Measurements from ENCODE around the gene PARD3. TPM values are rescaled to one million over a fixed set of nuclear protein-coding genes. Genes with fewer than 3 reads are reported as not detected.

The PARD3 gene
- total RNA-seq, 1 experiment from 2014 or later, result 46.3 TPM

DNA sequence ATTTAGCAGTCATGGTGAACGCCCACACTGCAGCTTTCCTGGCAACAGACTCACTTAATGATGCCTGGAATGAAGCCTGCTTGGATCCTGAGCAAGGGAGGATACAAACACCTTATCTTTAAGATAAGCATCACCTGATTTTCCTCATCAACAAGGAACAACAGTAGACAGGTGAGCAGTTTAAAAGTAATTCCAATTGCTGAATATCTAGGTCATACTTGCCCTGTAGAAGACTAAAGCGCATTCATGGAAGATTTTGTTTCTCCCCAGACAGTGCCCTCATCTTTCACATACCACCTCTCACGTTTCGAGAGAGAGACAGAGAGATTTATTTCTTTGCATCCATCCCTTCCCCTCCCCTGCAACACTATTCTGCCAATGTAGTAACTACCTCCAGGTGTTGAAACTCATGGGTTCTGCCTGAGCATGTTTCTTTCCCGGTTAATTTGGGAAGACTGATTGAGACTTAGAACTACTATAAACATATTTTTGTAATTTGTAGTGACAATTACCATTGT, 660.7 kb downstream of the PARD3 start:
- Histone ChIP-seq H3K9me3 (ENCODE audit: control insufficient read depth in 1 of 2, insufficient read depth in 1 of 2, low read depth in 1 of 2, low read length in 2 of 2) (no peaks in the 10 kb centered on the region), H3K4me1 (ENCODE audit: control insufficient read depth in 1 of 2, insufficient read depth in 2 of 2, low read length in 2 of 2) (no peaks in the 10 kb centered on the region), H3K9me2 (ENCODE audit: insufficient read depth) (no peaks in the 10 kb centered on the region), H3K36me3 (ENCODE audit: control insufficient read depth in 1 of 2, insufficient read depth in 2 of 2, low read length in 2 of 2) (no peaks in the 10 kb centered on the region), H4K20me1 (ENCODE audit: insufficient read depth) (no peaks in the 10 kb centered on the region), H3K79me2 (ENCODE audit: insufficient read depth, low read length) (no peaks in the 10 kb centered on the region), H3K4me2 (ENCODE audit: low read length) (no peak overlapping the region), H3K27me3 (ENCODE audit: insufficient read depth, low read length) (no peaks in the 10 kb centered on the region), H3K9ac (ENCODE audit: low read length) (no peak overlapping the region), H3K27ac (ENCODE audit: low read depth, low read length) (no peak overlapping the region), H2AFZ (ENCODE audit: low read depth, low read length, poor library complexity, severe bottlenecking) (no peak overlapping the region), H3K4me3 (replicated peaks in 1 of 2; ENCODE audit: low read depth in 1 of 2, low read length in 2 of 2) (no peak overlapping the region)
- no TSS peak for BruUV-seq (replicated peaks)
- intact Hi-C loops (cut with micrococcal nuclease), result no loop called here
- TF ChIP-seq EZH2phosphoT487 (IDR thresholded peaks at IDR 0.05; ENCODE audit: borderline replicate concordance) (no peak), ZFX (IDR thresholded peaks at IDR 0.05) (no peak), FOSL1 (IDR thresholded peaks at IDR 0.05; ENCODE audit: low read depth) (no peak), CBX3 (IDR thresholded peaks at IDR 0.05; ENCODE audit: low read depth) (no peak), EGR1 (IDR thresholded peaks at IDR 0.05; ENCODE audit: low read depth) (no peak), SRF (IDR thresholded peaks at IDR 0.05; ENCODE audit: low read depth) (no peak)
- TF ChIP-seq, protein P1, sequence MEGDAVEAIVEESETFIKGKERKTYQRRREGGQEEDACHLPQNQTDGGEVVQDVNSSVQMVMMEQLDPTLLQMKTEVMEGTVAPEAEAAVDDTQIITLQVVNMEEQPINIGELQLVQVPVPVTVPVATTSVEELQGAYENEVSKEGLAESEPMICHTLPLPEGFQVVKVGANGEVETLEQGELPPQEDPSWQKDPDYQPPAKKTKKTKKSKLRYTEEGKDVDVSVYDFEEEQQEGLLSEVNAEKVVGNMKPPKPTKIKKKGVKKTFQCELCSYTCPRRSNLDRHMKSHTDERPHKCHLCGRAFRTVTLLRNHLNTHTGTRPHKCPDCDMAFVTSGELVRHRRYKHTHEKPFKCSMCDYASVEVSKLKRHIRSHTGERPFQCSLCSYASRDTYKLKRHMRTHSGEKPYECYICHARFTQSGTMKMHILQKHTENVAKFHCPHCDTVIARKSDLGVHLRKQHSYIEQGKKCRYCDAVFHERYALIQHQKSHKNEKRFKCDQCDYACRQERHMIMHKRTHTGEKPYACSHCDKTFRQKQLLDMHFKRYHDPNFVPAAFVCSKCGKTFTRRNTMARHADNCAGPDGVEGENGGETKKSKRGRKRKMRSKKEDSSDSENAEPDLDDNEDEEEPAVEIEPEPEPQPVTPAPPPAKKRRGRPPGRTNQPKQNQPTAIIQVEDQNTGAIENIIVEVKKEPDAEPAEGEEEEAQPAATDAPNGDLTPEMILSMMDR (IDR thresholded peaks at IDR 0.05 in 2 of 3, conservative IDR thresholded peaks at IDR 0.05 in 1 of 3; ENCODE audit: borderline replicate concordance in 1 of 3, insufficient read depth in 1 of 3, low read depth in 2 of 3, low read length in 2 of 3), result no peak
- DNase-seq (ENCODE audit: low read depth, low spot score) (no peak), ATAC-seq (no peak)
- CTCF ChIA-PET, result no interaction called here
- RAD21 ChIA-PET (ENCODE audit: low non-redundant PET in 1 of 2, low total read pairs in 2 of 2, uncharacterized antibody in 2 of 2, unreplicated experiment in 2 of 2), result no interaction called here
- POLR2A ChIA-PET, result no interaction called here

- DNase-seq (ENCODE audit: low read depth, low spot score), result no peak
- Histone ChIP-seq H3K9me3 (ENCODE audit: control insufficient read depth in 1 of 2, insufficient read depth in 1 of 2, low read depth in 1 of 2, low read length in 2 of 2) (no peaks in the 10 kb centered on the region), H2AFZ (ENCODE audit: low read depth, low read length, poor library complexity, severe bottlenecking) (no peak overlapping the region), H3K79me2 (ENCODE audit: insufficient read depth, low read length) (no peaks in the 10 kb centered on the region), H3K4me2 (ENCODE audit: low read length) (no peak overlapping the region), H3K4me3 (replicated peaks in 1 of 2; ENCODE audit: low read depth in 1 of 2, low read length in 2 of 2) (no peak overlapping the region), H3K27me3 (ENCODE audit: insufficient read depth, low read length) (no peaks in the 10 kb centered on the region), H3K9me2 (ENCODE audit: insufficient read depth) (no peaks in the 10 kb centered on the region), H4K20me1 (ENCODE audit: insufficient read depth) (no peaks in the 10 kb centered on the region), H3K4me1 (ENCODE audit: control insufficient read depth in 1 of 2, insufficient read depth in 2 of 2, low read length in 2 of 2) (no peaks in the 10 kb centered on the region), H3K36me3 (ENCODE audit: control insufficient read depth in 1 of 2, insufficient read depth in 2 of 2, low read length in 2 of 2) (no peaks in the 10 kb centered on the region), H3K27ac (ENCODE audit: low read depth, low read length) (no peak overlapping the region), H3K9ac (ENCODE audit: low read length) (no peak overlapping the region)
- POLR2A ChIA-PET, result no interaction called here
- intact Hi-C loops (cut with micrococcal nuclease), result no loop called here
- BruUV-seq (replicated peaks), result no TSS peak
- no peak for ATAC-seq
- RAD21 ChIA-PET (ENCODE audit: low non-redundant PET in 1 of 2, low total read pairs in 2 of 2, uncharacterized antibody in 2 of 2, unreplicated experiment in 2 of 2), result no interaction called here
- CTCF ChIA-PET, result no interaction called here
- TF ChIP-seq, protein P2, sequence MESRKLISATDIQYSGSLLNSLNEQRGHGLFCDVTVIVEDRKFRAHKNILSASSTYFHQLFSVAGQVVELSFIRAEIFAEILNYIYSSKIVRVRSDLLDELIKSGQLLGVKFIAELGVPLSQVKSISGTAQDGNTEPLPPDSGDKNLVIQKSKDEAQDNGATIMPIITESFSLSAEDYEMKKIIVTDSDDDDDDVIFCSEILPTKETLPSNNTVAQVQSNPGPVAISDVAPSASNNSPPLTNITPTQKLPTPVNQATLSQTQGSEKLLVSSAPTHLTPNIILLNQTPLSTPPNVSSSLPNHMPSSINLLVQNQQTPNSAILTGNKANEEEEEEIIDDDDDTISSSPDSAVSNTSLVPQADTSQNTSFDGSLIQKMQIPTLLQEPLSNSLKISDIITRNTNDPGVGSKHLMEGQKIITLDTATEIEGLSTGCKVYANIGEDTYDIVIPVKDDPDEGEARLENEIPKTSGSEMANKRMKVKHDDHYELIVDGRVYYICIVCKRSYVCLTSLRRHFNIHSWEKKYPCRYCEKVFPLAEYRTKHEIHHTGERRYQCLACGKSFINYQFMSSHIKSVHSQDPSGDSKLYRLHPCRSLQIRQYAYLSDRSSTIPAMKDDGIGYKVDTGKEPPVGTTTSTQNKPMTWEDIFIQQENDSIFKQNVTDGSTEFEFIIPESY (IDR thresholded peaks at IDR 0.05; ENCODE audit: extremely low read depth, insufficient replicate concordance, low read length), result no peak
- TF ChIP-seq FOSL1 (IDR thresholded peaks at IDR 0.05; ENCODE audit: low read depth), result no peak
- no peak for TF ChIP-seq EGR1 (IDR thresholded peaks at IDR 0.05; ENCODE audit: low read depth)
- TF ChIP-seq ATF3 (IDR thresholded peaks at IDR 0.05), result no peak
- TF ChIP-seq POLR2A (IDR thresholded peaks at IDR 0.05; ENCODE audit: borderline replicate concordance, extremely low read depth, insufficient read depth, insufficient read length), result no peak
These were observed 661.3 kb downstream of the PARD3 start for GRCh38 chr10:34153663-34154382.

All from HCT116 (cell line).